Lower leg skin (tissue), 4 donors: ENCODE measurements around the gene FBN1. TPM values are rescaled to one million over a fixed set of nuclear protein-coding genes. Genes with fewer than 3 reads are reported as not detected.

Experiments
- DNase-seq, 2 donors: peaks; one replicate each; pipeline ENCODE4 v3.0.0-alpha.2; 2019; ENCODE audit warnings: low spot score in 2 of 2
- H3K4me3 ChIP-seq: fragments of 200-600 bp; sonication (generic); 2 replicates; pipeline ENCODE4 v1.5.1; 2017; ENCODE audit warnings: mild to moderate bottlenecking, low read depth; ENCODE audit not compliant: poor library complexity, severe bottlenecking
- POLR2A ChIP-seq, 2 donors: fragments of 450-650 bp; IDR thresholded peaks; one replicate each; pipeline ENCODE4 v1.6.1; 2016 to 2017; ENCODE audit warnings: antibody characterized with exemption in 2 of 2, mild to moderate bottlenecking in 1 of 2, moderate library complexity in 1 of 2
- WGBS, 2 donors: methylation state at CpG; one replicate each; pipeline ENCODE4 v1.1.5; 2018; 5-methylcytosine and 5-hydroxymethylcytosine counted together
- intact Hi-C: fragments of 100-400 bp; cut with DNase I; formaldehyde crosslinking; loops from one replicate; pipeline ENCODE4 v1.15.0; 2023; ENCODE audit warnings: low total_unique reads
- total RNA-seq, 4 donors: library from RNA; depleted of rRNA; stranded (reverse); fragments of >200 nt; gene quantifications; one replicate each; pipeline ENCODE4 v1.1.0, GENCODE V29; 2016
- TF ChIP-seq, protein P1 (sequence below), 3 donors: fragments of 450-650 bp; IDR thresholded peaks; one replicate each; pipeline ENCODE4 v1.5.1; 2016; ENCODE audit warnings: antibody characterized with exemption in 3 of 3, mild to moderate bottlenecking in 3 of 3, moderate library complexity in 2 of 3

FBN1 gene
- total RNA-seq, 4 donors from 2014 or later: 15.0 to 59.3 (median 24.0) TPM

DNA sequence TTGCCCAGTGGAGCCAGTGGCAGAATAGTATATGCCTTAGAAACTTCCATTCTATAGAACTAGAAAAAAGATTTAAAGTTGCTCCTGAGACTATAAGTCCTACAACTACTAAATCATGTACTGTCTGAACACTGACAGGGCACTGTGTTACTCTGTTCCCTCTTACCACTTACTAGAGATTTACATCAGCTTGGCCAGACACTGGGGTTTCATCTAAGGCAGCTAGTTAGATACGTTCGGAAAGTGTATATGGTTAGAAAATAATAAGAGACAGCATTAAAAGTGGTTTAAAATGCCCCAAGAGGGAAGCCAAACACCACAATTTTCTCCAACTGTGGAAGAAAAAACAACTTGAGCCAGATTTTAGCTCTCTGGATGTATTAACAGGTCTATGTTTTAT is 97.1 kb downstream of the FBN1 start:
- TF ChIP-seq POLR2A (IDR thresholded peaks at IDR 0.05): no peak
- TF ChIP-seq, protein P1, sequence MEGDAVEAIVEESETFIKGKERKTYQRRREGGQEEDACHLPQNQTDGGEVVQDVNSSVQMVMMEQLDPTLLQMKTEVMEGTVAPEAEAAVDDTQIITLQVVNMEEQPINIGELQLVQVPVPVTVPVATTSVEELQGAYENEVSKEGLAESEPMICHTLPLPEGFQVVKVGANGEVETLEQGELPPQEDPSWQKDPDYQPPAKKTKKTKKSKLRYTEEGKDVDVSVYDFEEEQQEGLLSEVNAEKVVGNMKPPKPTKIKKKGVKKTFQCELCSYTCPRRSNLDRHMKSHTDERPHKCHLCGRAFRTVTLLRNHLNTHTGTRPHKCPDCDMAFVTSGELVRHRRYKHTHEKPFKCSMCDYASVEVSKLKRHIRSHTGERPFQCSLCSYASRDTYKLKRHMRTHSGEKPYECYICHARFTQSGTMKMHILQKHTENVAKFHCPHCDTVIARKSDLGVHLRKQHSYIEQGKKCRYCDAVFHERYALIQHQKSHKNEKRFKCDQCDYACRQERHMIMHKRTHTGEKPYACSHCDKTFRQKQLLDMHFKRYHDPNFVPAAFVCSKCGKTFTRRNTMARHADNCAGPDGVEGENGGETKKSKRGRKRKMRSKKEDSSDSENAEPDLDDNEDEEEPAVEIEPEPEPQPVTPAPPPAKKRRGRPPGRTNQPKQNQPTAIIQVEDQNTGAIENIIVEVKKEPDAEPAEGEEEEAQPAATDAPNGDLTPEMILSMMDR (IDR thresholded peaks at IDR 0.05): no peak
- DNase-seq: no peak
- intact Hi-C loops: no loop called here
- WGBS, 2 donors: 74 to 87% methylated on average over 2 of the region's 2 CpGs
- no peak overlapping the region for H3K4me3 ChIP-seq

DNA sequence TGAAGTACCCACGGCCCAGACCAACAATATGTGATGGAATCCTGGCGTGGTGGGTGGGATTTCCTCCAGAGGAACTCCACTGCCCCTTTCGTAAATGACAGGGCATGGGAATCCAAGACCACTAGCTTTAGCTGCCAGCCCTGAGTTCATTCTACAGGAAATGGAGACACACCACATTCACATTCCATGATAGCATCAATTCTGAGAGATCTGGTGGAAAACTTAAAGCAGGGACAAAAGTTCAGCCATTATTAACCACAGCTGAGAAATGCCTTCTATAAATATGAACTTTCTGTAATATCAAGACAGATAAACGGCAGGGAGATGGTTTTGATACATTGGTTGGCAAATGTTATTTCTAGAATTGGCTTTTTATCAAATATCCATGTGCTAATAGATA is 98.2 kb downstream of the FBN1 start:
- TF ChIP-seq POLR2A (IDR thresholded peaks at IDR 0.05): no peak
- TF ChIP-seq, protein P1 (IDR thresholded peaks at IDR 0.05): no peak
- DNase-seq: no peak
- H3K4me3 ChIP-seq: no peak overlapping the region
- intact Hi-C loops: no loop called here
- WGBS, 2 donors: 59 to 62% methylated on average over 4 of the region's 4 CpGs

DNA sequence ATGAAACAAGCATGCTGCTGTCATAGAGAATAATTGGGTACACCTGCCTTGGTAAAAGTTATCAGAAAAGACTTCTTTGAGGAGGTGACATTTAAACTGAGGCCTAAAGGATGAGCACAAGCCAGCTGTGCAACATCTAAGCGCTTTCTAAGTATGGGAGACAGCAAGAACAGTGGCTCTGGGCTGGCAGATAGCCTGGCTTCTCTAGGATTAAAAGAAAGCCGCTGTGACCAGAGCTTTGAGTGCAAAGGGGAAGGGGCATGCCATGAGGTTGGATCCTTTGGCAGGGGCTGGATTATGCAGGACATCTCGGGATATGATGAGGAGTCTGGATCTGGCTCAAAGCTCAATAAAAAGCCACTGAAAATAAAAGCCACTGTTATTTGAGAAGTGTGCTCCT is 99.2 kb downstream of the FBN1 start:
- TF ChIP-seq, protein P1 (IDR thresholded peaks at IDR 0.05): no peak
- no peak for TF ChIP-seq POLR2A (IDR thresholded peaks at IDR 0.05)
- WGBS, 2 donors: 66 to 73% methylated on average over 3 of the region's 3 CpGs
- no peak for DNase-seq
- intact Hi-C loops: no loop called here
- no peak overlapping the region for H3K4me3 ChIP-seq

DNA sequence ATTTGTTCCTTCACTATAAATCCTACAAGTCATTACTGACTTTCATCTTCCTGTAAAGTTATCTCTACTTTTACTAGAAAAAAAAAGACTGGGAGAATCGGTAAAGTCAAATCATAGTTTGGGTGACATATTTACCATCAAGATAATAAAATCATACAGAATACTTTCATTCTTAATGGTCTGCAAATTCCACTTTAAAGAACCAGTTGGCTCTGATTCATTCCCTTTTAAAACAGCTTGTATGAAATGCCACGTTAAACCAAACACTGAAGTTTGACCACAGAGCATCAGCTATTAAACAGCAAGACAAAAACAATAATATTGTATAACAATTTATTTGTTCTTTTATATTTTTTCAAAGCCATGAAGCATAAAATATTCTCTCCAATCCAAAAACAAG is 100.7 kb downstream of the FBN1 start:
- no peak for TF ChIP-seq POLR2A (IDR thresholded peaks at IDR 0.05)
- no peak overlapping the region for H3K4me3 ChIP-seq
- DNase-seq: no peak
- 62 to 63% methylated on average over 2 of the region's 2 CpGs for WGBS, 2 donors
- intact Hi-C loops: no loop called here

DNA sequence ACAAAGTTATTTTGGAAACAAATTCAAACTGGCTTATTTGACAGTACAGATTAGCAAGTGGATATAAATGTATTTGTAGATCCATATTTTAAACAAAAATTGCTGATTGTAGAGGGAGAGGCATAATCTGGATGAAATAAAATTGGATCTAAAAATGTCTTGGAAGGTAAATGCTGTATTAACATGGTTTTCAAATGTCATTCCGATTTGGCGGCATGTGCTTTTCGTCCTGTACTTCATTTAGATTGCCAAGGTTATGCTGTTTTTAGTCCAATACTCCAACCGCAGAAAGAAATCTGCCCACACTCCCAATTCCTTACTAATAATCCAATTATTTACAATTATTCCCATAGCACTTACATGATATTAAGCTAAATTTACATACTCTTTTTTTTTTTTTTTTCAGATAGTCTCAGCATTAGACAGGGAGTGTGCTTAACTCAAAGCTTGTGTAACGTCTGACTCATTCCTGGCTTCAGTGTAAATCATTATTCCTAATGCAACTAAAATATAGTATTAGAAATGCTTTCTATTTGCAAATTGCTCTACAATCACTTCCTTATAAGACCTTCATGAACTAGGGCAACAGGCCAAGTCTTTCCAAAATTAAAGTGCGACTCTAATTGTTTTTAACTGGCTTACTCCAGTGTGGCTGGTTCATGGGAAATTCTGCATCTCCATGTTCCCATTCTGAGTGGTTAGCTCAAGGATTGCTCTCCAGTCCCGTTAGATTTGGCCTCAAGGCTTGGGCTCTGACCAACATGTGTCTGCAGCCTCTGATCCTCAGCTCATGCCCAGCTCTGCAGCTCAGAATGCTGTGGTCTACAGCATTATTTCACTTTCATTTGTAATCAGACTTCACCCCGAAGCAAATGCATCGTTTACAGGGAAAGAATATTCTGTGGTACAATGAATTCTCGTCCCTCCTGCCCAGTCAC is 103.9 kb downstream of the FBN1 start:
- intact Hi-C loops: no loop called here
- no peak overlapping the region for H3K4me3 ChIP-seq
- no peak for TF ChIP-seq POLR2A (IDR thresholded peaks at IDR 0.05)
- TF ChIP-seq, protein P1 (IDR thresholded peaks at IDR 0.05): no peak
- WGBS, 2 donors: 35 to 45% methylated on average over 10 of the region's 10 CpGs
- no peak for DNase-seq

DNA sequence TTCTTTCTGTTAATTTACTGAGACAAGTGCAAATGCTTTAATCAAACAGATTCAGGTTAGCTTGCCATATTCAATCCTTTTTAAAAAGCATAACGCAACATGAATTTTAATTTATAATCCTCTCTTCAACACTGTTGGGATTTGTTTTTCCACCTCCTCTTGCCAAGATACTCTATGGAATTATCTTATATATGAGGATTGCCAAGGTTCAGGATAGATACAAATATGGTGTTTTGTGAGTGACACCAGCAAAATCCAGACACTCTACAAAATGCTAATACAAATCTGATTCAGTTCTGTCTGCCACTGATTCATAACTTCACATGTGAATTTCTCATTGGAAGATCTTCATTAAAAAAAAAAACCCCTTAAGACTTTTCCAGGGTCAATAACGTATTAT is 104.8 kb downstream of the FBN1 start:
- 67 to 75% methylated on average over 2 of the region's 2 CpGs for WGBS, 2 donors
- DNase-seq: no peak
- intact Hi-C loops: no loop called here
- no peak for TF ChIP-seq POLR2A (IDR thresholded peaks at IDR 0.05)
- TF ChIP-seq, protein P1 (IDR thresholded peaks at IDR 0.05): no peak
- no peak overlapping the region for H3K4me3 ChIP-seq
